ENCODE data around the gene APBB1IP.

DNA sequence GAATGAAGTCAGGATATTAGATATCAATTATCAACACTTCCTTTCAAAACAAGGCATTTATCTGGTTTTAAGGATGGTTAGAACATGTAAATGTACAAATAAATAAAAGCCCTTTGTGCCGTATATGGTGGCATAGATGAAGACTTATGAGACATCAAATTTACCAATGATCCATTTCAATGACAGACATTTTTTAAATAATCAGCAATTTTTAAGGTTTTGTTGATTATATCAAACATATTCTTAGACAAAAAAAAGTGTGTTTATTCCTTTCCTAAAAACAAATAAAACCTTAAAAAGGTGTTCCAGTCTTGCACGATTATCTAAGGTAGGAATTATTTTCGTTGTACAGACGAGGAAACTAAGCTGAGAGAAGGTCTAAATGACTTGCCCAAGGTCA is 13.8 kb downstream of the APBB1IP start:
- TF ChIP-seq POLR2AphosphoS5 (IDR thresholded peaks at IDR 0.05; ENCODE audit: low read depth), result no peak
- TF ChIP-seq, protein P1, sequence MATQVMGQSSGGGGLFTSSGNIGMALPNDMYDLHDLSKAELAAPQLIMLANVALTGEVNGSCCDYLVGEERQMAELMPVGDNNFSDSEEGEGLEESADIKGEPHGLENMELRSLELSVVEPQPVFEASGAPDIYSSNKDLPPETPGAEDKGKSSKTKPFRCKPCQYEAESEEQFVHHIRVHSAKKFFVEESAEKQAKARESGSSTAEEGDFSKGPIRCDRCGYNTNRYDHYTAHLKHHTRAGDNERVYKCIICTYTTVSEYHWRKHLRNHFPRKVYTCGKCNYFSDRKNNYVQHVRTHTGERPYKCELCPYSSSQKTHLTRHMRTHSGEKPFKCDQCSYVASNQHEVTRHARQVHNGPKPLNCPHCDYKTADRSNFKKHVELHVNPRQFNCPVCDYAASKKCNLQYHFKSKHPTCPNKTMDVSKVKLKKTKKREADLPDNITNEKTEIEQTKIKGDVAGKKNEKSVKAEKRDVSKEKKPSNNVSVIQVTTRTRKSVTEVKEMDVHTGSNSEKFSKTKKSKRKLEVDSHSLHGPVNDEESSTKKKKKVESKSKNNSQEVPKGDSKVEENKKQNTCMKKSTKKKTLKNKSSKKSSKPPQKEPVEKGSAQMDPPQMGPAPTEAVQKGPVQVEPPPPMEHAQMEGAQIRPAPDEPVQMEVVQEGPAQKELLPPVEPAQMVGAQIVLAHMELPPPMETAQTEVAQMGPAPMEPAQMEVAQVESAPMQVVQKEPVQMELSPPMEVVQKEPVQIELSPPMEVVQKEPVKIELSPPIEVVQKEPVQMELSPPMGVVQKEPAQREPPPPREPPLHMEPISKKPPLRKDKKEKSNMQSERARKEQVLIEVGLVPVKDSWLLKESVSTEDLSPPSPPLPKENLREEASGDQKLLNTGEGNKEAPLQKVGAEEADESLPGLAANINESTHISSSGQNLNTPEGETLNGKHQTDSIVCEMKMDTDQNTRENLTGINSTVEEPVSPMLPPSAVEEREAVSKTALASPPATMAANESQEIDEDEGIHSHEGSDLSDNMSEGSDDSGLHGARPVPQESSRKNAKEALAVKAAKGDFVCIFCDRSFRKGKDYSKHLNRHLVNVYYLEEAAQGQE (IDR thresholded peaks at IDR 0.05; ENCODE audit: insufficient replicate concordance, low read depth), result no peak
- TF ChIP-seq, protein P2, sequence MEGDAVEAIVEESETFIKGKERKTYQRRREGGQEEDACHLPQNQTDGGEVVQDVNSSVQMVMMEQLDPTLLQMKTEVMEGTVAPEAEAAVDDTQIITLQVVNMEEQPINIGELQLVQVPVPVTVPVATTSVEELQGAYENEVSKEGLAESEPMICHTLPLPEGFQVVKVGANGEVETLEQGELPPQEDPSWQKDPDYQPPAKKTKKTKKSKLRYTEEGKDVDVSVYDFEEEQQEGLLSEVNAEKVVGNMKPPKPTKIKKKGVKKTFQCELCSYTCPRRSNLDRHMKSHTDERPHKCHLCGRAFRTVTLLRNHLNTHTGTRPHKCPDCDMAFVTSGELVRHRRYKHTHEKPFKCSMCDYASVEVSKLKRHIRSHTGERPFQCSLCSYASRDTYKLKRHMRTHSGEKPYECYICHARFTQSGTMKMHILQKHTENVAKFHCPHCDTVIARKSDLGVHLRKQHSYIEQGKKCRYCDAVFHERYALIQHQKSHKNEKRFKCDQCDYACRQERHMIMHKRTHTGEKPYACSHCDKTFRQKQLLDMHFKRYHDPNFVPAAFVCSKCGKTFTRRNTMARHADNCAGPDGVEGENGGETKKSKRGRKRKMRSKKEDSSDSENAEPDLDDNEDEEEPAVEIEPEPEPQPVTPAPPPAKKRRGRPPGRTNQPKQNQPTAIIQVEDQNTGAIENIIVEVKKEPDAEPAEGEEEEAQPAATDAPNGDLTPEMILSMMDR (IDR thresholded peaks at IDR 0.05; ENCODE audit: insufficient read depth, low read length), result no peak
- TF ChIP-seq GABPA (IDR thresholded peaks at IDR 0.05; ENCODE audit: low read depth), result no peak
